Femur (tissue), 1 donor: Measurements from ENCODE around the gene NSD2.
"Not testable (repeated sequence)": the region's sequence is repeated elsewhere in the genome, so short reads cannot be mapped to it uniquely, and the experiment has no call there.

Experiments
- DNase-seq: peaks from one replicate; pipeline ENCODE4 v3.0.0-alpha.2; 2017

The NSD2 gene

DNA sequence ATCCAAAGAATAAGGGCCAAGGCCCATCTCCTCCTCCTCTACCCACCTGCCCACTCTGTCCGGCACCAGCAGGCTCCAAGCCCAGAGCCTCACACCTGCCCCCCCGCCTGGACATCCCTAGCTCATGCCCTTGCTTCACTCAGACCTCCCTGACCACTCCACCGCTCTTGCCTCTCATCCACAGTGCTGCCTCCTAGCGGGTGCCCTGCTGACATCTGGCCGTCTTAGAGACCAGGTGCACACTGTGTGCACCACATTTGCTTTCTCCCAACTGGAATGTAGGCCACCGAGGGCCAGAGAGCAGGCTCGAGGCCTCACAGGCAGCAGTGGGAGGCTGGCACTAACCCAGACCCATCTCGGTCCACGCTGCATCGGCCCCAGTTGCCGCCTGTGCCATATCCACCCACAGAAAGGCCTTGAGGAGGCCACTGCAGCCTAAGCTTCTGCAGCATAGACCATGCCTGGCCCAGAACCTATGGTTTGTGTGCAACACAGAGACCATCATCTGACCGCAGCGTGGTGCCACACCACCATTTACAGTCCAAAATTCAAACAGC lies 28.8 kb upstream of the NSD2 start:
- DNase-seq, result no peak

DNA sequence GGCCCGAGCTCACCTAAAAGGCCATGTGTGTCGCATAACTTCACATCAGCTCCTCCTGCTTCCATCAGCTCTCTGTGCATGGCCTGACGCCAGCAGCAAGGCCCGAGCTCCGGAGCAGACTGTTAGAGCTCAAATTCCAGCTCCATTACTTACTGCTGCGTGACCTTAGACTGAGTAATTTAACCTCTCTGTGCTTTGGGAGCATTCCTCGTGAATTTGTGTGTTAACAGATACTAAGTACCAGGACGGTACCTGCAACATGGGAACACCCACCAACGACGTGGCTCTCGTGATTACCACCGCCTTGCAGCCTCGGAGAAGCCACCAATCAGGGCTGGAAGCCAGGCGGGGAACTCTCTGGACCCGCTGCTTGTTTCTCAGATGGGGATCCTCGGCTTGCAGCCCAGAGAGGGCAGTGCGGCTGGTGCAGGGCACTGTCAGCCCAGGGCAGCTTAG lies 28.2 kb upstream of the NSD2 start:
- no peak for DNase-seq

DNA sequence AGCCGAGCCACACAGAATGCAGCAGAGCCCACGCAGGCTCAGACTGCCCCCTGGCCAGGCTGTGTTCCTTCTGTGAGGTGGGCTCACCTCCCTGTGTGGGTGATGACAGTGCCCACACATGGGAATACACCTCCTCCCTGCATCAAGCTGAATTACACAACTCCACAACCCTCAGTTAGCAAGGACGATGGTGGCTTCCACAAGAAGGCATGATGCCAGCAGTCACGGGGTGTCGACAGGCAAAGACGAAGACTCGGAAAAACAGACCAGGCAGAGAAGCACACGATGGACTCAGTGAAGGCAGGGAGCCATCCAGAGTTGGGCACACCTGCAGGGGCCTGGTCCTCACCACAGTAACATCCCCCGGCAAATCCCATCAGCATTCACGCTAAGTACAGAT lies 27.3 kb upstream of the NSD2 start:
- DNase-seq, result no peak

DNA sequence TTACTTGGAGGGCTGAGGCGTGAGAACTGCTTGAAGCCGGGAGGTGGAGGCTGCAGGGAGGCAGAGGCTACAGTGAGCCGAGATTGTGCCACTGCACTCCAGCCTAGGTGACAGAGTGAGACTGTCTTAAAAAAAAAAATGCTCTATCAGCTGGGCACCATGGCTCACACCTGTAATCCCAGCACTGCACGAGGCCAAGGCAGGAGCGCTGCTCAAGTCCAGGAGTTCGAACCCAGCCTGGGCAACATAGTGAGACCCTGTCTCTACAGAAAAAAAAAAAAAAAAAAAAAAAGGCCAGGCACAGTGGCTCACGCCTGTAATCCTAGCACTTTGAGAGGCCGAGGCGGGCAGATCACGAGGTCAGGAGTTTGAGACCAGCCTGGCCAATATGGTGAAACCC lies 26.6 kb upstream of the NSD2 start:
- not testable (repeated sequence) for DNase-seq

DNA sequence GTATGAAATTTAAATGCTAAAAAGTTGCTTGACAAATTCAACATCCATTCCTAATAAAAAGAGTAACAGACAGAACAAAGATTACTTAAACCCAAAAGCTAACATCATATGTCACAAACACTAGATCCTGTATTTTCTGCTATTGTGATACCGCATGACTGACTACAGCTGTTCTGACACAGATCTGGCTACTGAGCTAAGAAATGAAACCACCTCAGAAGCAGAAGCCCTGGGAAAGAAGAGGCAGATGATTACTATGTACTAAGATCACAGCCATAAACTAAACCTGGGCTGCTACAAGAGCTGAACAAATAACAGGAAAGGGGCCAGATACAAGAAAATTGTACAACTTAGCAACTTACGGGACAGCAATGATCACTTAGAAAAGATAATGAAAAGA lies 24.6 kb upstream of the NSD2 start:
- no peak for DNase-seq

DNA sequence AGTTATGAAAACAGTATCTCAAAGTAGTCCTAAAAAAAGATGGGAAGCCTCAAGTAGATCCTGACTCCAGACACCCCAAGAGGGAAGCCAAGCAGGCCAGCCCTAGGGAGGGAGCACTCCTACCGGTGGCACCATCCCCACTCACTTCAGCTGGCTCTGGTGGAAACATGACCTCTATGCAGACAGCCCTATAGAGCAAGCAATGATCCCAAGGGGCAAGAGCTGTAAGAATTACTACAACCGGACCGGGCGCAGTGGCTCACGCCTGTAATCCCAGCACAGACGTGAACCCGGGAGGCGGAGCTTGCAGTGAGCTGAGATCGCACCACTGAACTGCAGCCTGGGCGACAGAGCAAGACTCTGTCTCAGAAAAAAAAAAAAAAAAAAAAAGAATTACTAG lies 20.9 kb upstream of the NSD2 start:
- no peak for DNase-seq

DNA sequence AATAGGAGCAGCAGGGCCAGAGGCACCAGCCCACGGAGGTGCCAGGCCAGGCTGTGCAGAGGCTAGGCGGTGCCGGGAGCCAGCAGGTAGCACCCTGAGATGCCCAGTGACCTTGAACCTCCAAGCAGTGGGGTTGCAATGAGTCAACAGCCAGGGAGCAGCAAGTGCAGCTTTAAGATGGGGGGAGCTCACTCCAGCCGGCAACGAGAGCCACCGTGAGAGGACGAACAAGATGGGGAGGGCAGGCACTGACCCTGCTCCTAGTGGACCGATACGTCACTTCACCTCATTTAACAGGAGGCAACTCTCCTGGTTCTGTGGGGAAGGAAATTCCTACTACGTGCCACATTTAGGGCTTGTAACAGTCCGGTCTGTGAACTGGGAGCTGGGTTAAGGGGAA lies 20.0 kb upstream of the NSD2 start:
- no peak for DNase-seq

DNA sequence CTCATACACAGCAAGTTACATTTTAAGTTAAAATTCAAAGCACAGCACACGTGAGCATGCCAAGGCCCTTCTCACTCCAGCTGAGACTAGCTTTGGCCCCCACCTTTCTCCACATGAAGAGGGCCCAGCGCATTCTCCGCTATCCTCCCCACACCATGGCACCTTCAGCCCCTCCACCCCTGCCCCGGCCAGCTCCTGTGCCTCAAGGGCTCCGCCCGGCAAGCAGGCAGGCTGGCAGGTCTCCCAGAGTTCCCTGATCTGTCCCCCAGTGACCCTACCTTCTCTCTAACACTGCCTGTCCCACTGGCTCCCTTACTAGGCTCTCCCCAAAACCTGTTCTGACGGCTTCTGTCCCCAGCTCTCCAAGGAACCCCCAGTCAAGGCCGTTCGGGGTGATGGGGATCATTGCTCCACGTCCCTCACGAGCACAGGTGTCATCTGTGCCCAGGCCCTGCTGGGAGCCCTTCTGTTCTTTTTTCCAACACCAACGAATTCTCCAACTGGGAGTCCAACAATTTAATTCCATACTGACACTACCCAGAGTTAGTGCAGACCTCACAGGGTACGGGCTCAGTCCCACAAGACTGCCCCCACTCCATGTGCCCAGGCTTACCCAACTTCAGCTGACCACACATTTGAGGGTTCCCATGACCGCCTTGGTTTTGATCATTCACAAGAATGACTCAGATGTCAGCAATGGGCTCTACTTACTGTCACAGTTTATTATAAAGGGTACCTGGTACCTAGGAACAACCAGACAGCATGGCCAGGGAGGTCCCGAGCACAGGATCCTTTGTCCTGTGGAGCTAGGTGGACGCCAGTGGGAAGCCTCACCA lies 19.4 kb upstream of the NSD2 start:
- DNase-seq, result no peak

DNA sequence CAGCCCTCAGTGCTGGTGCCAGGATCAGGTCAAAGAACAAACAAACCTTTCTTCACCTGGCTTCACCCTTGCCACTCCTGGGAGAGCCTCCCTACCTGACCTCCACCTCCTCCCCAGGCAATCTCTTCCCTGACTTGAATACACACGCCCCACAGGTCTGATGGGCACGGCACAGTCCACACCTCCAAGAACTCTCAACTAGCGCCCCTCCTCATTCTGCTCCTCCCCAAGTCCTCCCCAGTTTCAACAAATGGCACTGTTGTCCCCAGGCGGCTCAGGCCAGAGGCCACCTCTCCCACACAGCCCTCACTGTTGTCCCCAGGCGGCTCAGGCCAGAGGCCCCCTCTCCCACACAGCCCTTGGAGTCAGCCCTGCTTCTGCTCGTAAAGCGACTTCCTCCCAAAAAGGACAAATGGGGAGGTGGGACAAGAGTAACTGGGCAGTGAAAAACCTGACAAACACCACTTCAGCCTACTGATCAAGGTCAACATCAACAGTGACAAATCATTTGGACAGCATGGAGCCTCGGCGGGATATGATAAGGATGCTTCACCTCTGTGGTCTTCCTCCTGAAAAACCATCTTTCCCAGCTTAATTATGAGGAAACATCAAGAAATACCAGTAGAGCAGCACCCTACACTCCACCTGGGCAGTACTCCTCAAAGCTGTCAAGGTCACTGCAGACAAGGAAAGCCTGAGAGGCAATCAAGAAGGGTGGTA lies 18.1 kb upstream of the NSD2 start:
- DNase-seq, result no peak

DNA sequence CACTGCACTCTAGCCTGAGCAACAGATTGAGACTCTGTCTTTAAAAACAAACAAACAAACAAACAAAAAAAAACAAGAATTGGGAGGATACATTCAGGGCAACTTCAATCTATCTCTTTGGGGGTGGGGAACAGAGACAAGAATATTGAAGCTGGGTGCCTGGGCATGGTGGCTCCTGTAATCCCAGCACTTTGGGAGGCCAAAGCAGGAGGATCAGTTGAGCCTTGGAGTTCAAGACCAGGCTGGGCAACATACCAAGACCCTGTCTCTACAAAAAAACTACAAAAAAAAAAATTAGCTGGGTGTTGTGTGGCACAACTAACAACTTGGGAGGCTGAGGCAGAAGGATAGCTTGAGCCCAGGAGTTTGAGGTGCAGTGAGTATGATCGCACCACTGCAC lies 16.4 kb upstream of the NSD2 start:
- DNase-seq, result no peak

DNA sequence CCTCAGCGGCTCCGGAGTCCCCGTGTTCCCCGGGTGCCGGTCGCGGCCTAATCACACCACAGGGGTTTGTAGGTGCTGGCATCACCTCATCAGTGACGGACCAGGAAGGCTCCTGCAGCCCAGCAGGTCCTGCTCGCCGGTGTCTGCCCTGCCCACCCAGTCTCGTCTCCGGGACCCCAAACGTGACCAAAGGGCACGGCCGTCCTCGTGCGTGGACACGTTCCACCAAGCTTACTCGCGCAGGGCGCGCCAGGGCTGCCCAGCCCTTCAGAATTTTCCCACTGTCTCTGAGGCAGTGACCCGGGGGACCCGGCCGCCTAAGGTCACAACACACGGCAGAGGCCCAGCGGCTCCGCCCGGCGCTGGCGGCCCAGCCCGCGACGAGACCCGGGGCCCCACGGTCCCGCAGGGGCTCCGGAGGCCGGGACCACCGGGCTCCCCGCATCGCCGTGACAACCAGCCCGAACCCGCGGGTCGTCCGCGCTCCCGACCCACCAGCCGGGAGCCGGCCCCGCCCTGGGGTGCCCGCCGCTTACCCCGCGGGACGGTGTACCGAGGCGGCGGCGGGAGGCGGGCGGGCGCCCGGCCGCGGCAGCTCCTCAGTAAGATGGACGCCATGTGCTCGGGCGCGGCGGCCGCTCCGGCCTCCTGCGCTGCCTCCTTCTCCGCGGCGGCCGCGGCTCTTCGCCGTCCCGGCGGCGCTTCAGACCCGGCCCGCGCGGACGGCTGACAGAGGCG lies 15.7 kb upstream of the NSD2 start:
- DNase-seq, result peak; percentile 46

DNA sequence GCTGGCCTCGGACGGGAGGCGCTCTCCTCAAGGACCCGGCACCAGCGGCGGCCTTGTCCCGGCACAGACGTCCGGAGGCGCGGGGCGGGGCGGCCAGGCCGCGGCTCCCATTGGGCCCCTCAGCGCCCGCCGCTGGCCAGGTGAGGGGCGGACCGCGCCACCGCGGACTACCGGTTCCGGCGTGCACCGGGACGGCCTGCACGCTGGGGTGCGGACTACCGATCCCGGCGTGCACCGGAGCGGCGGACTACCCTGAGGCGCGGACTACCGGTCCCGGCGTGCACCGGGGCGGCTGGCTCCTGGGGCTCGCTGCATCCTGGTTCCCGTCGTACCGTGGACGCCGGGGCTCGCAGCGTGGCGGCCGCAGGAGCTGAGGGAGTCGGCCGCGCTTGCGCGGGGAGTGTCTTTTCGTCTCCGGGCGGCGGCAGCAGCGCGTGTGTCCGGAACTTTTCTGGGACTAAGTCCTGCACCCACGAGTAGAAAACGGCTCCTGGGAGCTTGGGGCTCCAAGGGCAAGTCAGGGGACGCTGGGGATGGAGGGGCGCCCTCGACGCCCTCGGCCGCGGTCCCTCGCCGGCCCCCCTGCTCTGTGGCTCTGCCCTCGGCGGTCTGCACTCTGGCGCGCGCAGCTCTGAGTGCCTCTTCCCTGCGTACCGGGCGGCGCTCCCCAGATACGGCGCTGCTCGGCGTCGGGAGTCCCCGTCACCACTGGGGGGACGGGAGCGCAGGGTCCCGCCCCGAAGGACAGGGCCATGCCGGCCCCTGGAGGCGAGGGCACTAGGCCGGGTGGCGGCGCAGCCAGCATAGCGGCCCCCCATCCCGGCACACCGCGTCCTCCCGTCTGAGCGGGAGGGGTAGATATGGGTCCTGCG lies 14.9 kb upstream of the NSD2 start, which contains the start of gene LETM1:
Gene LETM1, minus strand, starts transcription at position 86 of the 872 bp plus-strand sequence. CDS start 206 bp downstream, outside the sequence.
- peak; percentile 97 for DNase-seq

DNA sequence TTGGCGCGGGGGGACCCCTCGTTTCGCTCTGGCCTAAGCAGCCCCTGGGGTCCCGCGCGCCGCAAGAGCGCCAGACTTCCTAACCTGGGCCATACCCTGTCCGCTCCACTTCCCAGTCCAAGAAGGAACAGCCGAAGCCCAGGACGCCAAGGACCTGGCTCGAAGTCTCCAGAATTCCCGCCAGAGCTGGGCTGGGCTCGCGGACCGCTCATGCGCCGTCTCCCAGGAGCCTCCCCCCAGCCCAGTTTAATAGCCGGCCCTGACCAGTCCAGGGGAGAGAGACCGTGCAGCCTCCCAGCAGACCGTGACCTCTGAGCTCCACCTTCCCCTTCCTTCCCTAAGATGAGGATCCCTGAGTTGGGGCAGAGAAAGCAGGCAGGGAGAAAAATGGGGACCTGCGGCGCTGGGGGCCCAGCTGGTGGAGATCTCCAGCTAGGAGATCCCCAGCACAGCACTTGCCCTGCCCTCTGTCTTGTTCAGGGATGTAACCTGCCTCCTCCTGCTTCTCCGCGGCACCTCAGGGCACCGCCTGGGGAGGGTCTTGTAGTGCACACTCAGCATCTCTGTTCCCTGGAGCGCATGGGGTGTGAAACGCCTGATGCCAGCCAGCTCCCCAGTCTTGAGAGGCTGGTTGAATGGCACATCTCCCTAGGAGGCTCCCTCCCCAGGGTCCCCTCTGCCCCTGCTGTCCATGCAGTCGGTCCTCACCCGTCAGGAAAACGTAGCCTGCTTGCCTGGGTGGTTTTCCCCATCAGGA lies 14.1 kb upstream of the NSD2 start:
- DNase-seq, result peak; percentile 53

DNA sequence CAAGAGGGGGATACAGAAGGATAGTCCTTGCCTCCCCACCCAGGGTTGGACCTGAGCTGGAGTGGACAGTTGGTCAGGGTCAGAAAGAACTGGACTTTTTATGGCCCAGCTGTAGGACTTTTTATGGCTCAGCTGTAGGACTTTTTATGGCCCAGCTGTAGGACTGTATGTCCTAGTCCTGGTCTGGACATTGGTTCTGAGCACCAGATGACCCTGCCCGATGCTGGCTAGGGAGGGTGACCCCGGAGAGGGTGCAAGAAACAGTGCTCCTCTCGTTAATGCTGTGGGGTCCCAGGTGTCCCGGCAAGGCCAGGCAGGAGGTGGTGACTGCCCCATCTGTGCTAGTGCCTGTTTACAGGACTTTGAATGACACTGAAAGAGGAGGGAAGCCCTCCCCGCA lies 13.3 kb upstream of the NSD2 start:
- DNase-seq, result no peak

DNA sequence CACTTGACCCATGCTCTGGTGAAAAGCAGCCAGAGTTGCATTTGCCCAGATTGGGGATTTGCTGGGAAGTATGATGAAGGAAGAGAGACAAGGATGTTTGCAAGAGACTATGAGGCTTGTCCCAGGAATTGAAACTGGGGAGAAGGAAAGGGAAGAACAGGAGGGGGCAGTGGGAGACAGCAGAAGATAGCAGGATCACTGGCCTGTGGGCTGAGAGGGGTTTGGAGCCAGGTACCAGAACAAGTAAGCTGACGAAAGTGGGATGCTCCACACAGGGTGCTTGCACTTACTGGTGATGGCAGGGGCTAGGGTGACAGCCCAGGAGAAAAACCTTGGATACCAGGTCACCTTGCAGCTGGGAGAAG lies 11.8 kb upstream of the NSD2 start:
- no peak for DNase-seq

DNA sequence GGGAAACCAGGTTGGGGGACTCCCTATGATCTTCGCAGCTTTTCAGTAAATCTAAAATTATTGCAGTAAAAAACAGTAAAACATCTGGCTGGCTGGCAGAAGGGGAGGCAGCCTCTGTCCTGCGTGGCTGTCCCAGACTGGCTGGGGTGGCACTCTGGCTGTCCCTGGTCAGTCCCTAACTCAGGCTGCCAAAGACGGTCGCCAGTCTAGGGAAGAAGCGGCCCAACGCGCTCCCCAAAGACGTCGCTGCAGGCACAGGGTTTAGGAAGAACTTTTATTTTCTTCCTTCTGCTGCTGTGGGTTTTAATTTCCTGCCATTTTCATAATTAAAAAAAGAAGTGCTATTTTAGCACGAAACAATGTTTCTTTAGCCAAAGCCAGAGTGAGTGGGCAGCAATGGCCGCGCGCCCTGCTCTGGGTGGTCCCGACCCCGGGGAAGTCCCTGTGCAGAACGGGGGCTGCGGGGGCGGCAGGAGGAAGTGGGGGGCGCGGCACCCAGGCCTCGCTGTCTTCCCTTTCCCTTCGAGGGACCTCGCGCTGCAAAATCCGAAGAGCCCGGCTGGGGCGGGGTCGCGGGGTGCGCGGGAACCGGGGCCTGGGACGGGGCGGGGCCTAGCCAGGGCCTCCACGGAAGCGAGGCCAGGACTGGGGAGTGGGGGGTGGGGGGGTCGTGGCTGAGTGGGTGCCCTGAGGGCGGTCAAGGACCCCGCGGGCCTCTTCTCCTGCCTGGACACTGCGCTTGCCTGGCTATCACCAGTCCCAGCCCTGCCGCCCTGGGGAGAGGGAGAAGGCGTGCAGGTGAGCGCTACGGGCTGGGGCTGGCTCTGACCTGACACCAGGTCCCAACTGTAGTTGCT lies 8.9 kb upstream of the NSD2 start:
- no peak for DNase-seq

DNA sequence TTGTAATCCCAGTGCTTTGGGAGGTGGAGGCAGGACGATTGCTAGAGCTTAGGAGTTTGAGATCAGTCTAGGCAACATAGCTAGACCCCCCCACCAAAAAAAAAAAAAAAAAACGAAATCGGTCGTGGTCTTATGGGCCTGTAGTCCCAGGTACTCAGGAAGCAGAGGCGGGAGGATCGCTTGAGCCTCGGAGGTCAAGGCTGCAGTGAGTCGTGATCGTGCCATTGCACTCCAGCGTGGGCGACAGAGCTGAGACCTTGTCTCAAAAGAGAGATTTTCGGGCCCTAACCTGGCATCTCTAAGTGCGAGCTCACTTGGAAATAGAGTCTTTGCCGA lies 8.3 kb upstream of the NSD2 start:
- DNase-seq, result no peak

DNA sequence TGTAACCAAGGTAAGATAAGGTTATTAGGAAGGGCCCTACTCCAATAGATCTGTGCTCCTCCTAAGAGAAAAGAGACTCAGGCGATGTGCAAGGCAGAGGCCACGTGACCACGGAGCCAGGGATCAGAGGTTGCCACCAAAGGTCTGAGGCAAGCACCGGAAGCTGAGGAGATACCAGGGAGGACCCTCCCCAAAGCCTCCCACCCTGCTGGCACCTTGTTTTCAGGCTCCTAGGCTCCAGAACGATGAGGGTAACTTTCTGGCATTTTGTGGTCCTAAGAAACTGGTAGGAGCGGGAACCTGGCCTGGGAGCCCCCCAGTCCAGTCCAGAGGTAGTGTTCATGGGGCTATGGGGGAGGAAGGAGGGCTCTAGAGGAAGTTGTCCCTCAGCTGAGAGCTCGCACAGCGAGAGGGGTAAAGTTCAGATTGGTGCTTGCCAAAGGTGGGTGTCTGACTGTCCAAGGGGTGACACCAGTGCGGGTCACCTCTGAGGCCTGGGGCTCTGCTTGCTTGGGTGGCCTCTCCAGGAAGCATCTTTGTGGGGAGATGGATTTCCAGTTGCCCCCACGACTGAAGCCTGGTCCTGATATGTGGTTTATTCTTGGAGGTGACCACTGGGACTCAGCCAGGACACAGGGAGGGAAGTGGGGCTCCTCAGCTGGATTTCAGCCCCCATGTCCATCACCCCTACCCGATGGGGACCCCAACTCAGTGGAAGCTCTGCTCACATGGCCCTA lies 7.7 kb upstream of the NSD2 start:
- DNase-seq, result no peak

DNA sequence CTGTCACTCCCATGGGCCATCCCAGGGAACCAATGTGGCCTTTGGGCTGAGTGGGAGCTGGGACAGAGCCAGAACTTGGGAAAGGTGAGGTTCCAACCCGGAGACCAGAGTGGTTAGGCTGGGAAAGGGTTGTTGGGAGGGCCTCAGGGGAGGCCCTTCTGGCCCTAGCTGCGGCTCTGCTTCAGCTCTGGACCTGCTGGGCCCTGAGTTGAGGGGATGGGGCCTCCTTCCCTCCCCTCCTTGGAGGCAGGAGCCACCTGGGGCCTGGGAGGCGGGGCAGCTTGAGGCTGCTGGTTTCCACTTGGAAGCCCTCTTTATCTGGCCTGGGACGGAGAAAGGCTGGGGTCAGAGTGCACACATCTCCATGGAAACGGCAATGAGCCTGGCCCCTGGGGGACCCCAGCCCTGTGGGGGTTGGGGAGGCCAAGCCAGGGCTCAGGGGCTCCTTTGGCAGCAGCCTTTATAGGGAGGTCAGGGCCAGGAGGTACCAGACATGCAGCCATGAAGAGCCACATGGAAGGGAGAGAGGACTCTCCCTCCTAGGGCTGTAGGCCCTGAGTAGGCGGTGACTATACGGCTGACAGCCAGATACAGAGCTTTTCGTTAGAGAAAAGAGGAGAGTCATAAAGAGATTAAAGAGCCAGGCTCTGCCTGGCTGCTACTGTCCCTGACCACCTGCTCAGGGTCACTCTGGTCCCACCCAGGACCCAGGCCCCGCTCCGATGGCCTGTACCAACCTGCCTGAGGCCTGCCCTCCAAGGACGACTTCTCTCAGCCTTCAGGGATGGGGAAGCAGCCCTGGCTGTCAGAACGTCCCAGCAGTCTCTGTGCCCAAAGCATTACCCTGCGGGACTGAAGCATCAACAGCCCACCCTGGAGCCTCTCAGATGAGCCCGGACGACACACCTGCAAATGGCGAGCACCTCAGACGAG lies 6.9 kb upstream of the NSD2 start:
- DNase-seq, result no peak
